ENCODE measurements around the gene DUSP1.
"Not testable (repeated sequence)": the region's sequence is repeated elsewhere in the genome, so short reads cannot be mapped to it uniquely, and the experiment has no call there.

Gene DUSP1

DNA sequence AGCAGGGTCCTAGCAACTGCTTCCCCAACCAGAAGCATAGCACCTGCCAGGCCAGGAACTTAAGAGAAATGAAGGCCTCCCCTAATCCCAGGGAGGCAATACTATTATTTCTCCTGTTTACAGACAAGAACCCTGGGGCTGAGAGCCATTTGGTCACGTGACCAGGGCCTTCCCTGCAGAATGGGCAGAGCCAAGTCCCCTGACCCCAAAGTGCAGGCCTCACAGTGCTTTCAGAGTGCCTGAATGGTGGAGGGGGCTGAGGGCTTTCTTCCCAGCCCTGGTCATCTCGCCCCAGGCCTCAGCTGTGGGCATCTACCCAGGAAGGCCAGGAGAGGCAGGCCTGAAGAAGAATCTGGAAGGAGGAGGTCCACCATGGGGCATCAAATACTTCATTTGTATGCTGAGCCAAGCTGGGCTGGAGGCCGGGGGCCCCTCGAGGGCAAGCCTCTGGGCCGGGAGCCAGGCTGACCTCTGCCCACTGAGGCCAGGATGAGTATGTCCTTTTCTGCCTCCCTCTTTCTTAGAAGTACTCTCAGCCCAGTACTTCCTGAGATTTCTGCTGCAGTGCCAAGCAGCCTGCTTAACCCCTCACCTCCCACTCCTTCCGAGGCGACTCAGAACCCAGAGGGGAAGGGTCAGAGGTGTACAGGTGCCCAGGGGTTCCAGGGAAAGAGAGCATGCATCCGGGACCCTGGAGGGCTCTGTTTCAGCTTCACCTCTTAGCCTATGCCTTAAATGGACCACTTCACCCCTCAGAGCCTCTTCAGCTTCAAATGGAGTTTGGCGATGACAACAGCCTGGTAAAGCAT, 18.9 kb upstream of the DUSP1 start:
- no peaks in the 10 kb centered on the region for H3K4me1 ChIP-seq

DNA sequence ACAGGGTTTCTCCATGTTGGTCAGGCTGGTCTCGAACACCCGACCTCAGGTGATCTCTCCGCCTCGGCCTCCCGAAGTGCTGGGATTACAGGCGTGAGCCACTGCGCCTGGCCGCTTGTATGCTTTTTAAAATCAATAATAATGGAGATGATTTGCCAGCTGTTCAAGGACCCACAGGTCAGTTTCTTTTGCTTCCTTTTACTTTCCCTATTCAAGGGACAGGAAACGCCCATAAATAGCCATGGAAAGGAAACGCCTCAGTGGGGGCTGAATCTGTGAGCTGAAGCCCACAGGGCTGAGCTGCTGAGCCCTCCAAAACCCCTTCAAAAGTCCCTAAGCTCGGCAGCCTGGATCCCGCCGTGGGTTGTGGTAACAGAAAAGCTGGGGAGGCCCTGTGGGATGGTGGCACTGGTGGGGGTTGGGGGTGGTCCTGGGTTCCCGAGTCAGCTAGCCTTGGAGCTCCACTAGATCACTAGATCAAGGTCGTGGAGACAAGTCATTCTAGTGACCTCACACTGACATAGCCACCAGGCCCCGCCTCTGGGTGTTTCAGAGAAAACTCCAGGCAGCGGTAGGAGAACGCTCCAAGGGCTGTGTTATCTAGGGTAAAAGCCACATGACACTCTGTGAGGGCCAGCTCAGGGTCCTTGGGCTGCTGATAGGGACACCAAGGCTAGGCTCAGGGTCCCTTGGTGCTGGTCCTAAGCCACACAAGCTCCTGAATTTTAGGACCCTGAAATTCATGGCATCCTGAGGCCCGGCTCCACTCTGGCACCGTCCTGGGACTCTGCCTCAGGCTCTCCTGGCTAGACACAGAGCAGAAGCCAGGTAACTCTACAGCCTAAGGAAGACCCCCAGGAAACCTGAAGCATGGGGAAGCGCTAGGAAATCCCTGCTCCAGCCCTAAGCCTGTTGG, 18.0 kb upstream of the DUSP1 start:
- TF ChIP-seq, protein P1, sequence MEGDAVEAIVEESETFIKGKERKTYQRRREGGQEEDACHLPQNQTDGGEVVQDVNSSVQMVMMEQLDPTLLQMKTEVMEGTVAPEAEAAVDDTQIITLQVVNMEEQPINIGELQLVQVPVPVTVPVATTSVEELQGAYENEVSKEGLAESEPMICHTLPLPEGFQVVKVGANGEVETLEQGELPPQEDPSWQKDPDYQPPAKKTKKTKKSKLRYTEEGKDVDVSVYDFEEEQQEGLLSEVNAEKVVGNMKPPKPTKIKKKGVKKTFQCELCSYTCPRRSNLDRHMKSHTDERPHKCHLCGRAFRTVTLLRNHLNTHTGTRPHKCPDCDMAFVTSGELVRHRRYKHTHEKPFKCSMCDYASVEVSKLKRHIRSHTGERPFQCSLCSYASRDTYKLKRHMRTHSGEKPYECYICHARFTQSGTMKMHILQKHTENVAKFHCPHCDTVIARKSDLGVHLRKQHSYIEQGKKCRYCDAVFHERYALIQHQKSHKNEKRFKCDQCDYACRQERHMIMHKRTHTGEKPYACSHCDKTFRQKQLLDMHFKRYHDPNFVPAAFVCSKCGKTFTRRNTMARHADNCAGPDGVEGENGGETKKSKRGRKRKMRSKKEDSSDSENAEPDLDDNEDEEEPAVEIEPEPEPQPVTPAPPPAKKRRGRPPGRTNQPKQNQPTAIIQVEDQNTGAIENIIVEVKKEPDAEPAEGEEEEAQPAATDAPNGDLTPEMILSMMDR (IDR thresholded peaks at IDR 0.05; ENCODE audit: low read depth, low read length), result no peak
- DNase-seq, result no peak
- no peak overlapping the region for H3K4me3 ChIP-seq (ENCODE audit: low read depth, low read length)
- no peaks in the 10 kb centered on the region for H3K9me3 ChIP-seq
- no peaks in the 10 kb centered on the region for H3K36me3 ChIP-seq
- H3K27me3 ChIP-seq, result no peaks in the 10 kb centered on the region
- H3K4me1 ChIP-seq, result no peaks in the 10 kb centered on the region

More for the DNA sequence above, 18.9 kb upstream of the DUSP1 start:
- Histone ChIP-seq H3K27me3 (no peaks in the 10 kb centered on the region), H3K4me3 (ENCODE audit: low read depth, low read length) (no peak overlapping the region), H3K9me3 (no peaks in the 10 kb centered on the region), H3K36me3 (no peaks in the 10 kb centered on the region)
- TF ChIP-seq, protein P1 (IDR thresholded peaks at IDR 0.05; ENCODE audit: low read depth, low read length), result no peak
- no peak for DNase-seq

DNA sequence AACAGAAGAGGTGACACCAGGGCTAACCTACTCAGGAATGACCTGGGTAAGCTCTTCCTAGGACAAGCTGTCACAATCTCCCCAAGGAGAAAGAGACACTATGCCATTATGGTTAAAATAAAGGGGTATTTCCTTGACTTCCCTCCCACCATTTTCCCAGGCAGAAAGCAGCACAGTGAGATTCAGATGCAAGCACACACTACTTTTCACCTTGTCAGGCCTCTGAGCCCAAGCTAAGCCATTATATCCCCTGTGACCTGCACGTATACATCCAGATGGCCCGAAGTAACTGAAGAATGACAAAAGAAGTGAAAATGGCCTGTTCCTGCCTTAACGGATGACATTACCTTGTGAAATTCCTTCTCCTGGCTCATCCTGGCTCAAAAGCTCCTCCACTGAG, 16.5 kb upstream of the DUSP1 start:
- not testable (repeated sequence) for H3K4me1 ChIP-seq

DNA sequence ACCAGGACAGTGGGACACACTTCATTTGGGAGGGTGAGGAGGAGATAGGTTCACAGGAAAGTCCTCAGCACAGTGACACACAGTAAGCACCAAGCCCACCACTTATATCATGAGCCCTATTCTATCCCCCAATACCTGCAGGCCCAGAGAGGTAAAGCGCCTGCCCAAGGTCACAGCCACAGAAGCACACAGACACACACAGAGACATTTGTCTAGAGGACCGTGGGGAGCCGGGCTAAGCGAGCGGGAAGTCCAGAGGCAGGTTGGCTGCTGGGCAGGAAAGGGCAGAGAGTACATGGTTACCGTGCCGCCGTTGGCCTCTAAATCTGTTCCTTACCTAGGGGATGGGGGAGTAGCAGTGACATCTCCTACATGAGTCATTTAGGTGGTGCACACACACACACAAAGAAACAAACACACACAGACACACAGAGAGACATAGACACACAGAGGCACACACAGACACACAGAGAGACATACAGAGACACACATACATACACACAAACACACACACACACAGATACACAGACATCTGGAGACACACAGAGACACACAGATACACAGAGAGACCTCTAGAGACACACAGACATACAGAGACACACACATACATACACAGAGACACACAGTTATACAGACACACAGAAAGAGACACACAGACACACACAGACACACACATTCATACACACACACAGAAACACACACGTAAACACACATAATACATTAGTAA, 15.9 kb upstream of the DUSP1 start:
- Histone ChIP-seq H3K4me3 (ENCODE audit: low read depth, low read length) (no peak overlapping the region), H3K4me1 (no peaks in the 10 kb centered on the region), H3K36me3 (no peaks in the 10 kb centered on the region), H3K27me3 (no peaks in the 10 kb centered on the region), H3K9me3 (no peaks in the 10 kb centered on the region)
- DNase-seq, result no peak
- TF ChIP-seq, protein P1 (IDR thresholded peaks at IDR 0.05; ENCODE audit: low read depth, low read length), result no peak

More for the DNA sequence above, 16.5 kb upstream of the DUSP1 start:
- not testable (repeated sequence) for H3K36me3 ChIP-seq; DNase-seq; H3K9me3 ChIP-seq; H3K27me3 ChIP-seq; H3K4me3 ChIP-seq (ENCODE audit: low read depth, low read length)

DNA sequence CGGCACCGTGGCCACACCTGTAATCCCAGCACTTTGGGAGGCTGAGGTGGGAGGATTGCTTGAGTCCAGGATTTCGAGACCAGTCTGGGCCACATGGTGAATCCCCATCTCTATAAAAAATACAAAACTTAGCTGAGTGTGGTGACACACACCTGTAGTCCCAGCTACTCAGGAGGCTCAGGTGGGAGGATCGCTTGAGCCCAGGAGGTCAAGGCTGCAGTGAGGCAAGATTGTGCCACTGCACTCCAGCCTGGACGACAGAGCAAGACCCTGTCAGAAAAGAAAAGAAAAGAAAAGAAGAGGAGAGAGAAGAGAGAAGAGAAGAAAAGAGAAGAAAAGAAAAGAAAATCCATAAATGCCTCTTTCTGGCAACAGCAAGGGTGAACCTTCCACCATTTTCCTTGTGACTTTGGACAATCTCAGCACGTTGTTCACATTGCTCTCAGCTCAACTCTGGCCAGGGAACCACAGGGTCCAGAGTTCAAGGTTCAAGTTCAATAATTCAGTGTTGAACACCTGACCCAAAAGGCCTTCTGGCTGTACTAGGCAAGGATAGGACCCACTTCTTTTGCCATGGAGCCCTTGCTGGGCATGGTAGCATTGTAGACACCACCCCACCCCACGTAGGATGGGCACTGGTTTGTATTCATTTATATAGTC, 14.6 kb upstream of the DUSP1 start:
- Histone ChIP-seq H3K27me3 (no peaks in the 10 kb centered on the region), H3K4me3 (ENCODE audit: low read depth, low read length) (no peak overlapping the region), H3K9me3 (no peaks in the 10 kb centered on the region), H3K4me1 (no peaks in the 10 kb centered on the region), H3K36me3 (no peaks in the 10 kb centered on the region)
- TF ChIP-seq, protein P1 (IDR thresholded peaks at IDR 0.05; ENCODE audit: low read depth, low read length), result no peak
- DNase-seq, result no peak

DNA sequence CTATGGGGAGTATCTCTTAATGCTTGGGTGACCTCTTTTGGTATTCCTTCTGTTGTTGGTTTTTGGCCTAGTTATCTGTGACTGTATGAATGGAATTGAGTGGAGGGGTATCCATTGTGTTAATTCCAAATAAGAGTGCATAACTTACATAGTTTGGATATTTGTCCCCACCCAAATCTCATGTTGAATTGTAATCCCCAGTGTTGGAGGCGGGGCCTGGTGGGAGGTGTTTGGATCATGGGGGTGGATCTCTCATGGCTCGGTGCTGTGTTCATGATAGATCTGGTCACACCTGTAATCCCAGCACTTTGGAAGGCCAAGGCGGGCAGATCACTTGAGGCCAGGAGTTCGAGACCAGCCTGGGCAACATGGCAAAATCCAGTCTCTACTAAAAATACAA, 13.2 kb upstream of the DUSP1 start:
- H3K4me3 ChIP-seq (ENCODE audit: low read depth, low read length); DNase-seq; H3K9me3 ChIP-seq; H3K36me3 ChIP-seq; H3K4me1 ChIP-seq; H3K27me3 ChIP-seq: not testable (repeated sequence)

DNA sequence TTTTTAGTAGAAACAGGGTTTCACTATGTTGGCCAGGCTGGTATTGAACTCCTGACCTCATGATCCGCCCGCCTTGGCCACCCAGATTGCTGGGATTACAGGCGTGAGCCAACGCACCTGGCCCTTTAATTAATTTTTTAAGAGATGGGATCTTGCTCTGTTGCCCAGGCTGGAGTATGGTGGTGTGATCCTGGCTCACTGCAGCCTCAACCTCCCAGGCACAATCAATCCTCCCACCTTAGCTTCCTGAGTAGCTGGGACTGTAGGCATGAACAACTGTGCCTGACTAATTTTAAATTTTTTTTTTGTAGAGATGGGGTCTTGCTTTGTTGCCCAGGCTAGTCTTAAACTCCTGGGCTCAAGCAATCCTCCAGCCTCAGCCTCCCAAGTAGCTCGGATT, 12.3 kb upstream of the DUSP1 start:
- not testable (repeated sequence) for H3K4me3 ChIP-seq (ENCODE audit: low read depth, low read length); H3K4me1 ChIP-seq; H3K27me3 ChIP-seq; DNase-seq; H3K36me3 ChIP-seq; H3K9me3 ChIP-seq

All from BE2C (cell line).